Amygdala (tissue), 56 donors: ENCODE results near the gene OR6K6.

Source experiments
- DNase-seq, 56 donors: peaks; one replicate each; lab custom pipeline; 2025; lab: John Stamatoyannopoulos, UW

The OR6K6 gene

GRCh38 chr1:158754420-158754819, at the start of gene OR6K6:
OR6K6 (plus strand) TSS chr1:158754720; CDS start chr1:158754888, 168 bp downstream.
- DNase-seq, result no peak

DNA sequence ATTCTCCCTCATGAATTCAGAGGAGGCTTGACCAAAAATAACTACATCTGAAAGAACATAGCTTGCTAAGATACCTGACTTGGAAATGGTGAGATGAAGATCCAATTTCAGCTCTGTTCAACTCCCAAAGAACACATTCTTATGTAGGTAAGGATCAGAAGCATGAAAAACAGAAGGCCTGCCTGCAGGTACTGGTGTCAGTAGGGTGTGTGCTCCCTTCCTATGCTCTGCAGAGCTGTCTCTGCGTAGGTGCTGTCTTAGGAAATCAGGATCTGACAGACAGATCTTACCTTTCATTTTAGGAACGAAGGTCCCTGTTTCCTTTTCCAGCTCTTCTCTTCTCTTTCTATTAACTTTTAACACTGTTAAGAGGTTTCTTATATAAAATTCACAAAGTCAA, 48.4 kb upstream of the OR6K6 start:
- DNase-seq, result no peak

DNA sequence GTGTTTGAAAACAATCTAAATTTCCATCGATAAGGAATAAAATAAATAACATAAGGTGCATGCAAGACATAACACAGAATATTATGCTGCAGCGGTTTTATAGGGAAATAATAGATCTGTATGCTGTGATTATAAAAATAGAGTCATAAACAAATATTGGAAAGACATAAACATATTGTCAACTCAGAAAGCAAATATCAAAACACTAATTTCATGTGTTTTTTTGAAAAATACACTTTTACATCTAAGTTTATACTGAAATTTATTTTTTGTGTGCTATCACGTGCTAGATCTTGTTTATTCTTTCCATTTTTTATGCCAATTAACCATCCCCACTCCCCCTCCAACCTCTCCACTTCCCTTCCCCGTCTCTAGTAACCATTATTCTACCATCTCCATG, 43.4 kb upstream of the OR6K6 start:
- DNase-seq, result no peak

- DNase-seq, result no peak
Observed at GRCh38 chr1:158714754-158715153, 39.8 kb upstream of the OR6K6 start.

- no peak for DNase-seq
Observed at GRCh38 chr1:158716335-158716734, 38.2 kb upstream of the OR6K6 start.

- DNase-seq, result no peak
Observed at GRCh38 chr1:158717344-158717743, 37.2 kb upstream of the OR6K6 start.

GRCh38 chr1:158719664-158720063, 34.9 kb upstream of the OR6K6 start:
- DNase-seq, result no peak

DNA sequence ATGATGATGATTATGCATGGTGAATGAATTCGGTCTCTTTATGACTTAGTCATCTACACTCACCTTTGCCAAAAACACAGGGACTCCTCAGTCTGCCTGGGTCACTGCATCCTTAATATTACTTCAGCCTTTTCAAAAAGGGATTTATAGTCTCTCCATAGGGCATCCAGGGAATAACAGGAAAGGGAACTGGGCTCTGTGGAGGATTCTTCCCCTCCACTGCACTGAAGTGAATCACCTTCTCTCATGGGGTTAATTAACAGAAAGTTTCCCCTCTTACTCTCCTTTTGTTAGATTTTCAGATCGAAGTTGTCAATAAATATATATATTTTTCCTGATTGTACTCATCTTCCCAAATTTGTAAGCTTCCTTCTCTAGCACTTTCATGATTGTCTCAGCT, 33.9 kb upstream of the OR6K6 start, which contains the start of gene OR6K3:
Gene OR6K3 (minus strand): TSS at position 101 of the 400 bp plus-strand sequence. CDS start 2,605 bp downstream, outside the sequence.
- no peak for DNase-seq

DNA sequence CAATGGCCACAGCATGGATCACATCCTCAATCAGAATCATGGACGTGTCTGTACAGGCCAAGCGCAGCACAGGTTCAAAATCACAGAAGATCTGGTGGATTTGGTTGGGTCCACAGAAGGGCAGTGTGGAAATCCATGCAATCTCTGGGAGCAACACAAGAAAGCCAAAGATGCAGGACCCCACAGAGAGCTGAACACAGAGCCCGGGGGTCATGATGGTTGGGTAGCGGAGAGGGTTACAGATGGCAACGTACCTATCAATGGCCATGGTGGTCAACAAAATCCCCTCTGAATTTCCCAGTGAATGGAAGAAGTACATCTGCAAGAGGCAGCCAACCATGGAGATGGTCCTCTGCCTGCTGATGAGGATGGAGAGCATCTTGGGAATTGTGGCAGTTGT, 30.1 kb upstream of the OR6K6 start:
- no peak for DNase-seq

GRCh38 chr1:158728510-158729225, 25.9 kb upstream of the OR6K6 start:
- no peak for DNase-seq

DNA sequence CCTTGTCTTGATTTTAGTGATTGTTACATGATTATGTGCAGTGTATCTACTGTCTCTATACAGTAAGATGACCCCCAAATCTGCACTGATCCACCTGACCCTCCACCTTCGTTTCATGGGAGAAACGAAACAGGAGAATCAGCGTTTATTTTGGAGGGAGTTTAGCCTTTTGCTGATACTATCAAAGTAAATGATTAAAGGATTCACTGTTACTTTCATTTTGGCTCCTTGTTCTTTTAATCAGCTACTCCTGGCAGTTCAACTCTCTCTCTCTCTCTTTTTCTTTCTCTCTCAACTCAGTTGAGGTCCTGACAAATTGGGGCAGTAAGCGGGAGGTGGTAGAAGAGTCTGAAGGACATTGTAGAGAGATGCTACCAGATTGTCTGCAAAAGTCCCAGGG, 24.1 kb upstream of the OR6K6 start:
- DNase-seq, result no peak

GRCh38 chr1:158731707-158732106, 22.8 kb upstream of the OR6K6 start:
- DNase-seq, result no peak

- no peak for DNase-seq
Observed at GRCh38 chr1:158732524-158732923, 22.0 kb upstream of the OR6K6 start.

DNA sequence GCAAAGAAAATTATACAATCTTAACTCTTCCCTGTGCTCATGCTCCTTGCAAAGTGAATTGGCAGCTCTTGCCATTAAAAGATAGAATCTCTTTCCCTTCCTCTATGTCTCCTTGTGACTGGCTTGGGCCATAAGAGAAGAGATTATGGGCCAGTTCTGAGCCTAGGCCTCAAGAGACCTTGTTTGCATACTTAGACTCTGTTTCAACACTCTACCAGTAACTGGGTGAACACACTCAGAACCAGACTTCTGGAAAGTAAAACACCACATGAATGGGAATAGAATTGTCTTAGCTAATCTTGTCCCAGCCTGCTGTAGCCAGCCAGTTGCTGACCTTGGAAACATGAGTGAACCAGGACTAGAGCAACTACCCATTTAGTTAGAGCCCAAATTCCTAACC, 18.7 kb upstream of the OR6K6 start:
- DNase-seq, result no peak

DNA sequence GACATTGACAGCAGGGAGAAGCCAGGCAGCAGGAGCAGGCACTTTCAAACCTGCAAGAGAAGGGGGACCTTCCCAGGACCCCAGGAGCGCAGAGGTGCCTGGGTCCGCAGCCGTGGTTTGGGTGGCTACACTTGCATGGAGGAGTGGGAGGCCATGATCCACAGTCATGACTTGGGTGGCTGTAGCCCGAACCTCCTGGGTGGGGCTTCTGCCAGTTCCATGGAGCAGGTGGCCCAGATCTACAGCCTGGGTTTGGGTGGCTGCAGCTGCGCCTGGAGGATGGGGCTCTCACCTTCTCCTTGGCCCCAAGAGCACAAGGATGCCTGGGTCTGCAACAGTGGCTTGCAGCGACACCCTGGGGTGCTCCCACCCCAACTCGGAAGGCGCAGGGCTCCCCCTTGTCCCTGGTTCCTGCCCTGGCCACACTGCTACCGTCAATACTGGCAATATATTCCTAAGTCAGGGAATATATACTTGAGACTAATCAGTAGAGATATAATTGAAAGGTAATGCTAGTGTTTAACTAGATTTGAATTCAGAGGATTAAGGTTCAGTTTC, 2.3 kb upstream of the OR6K6 start:
- no peak for DNase-seq

- no peak for DNase-seq
Observed at GRCh38 chr1:158771950-158772866, 17.7 kb downstream of the OR6K6 start, which contains the start of gene OR6N1. OR6N1 (minus strand) TSS chr1:158772195; CDS start chr1:158766682, 5,513 bp downstream.

DNA sequence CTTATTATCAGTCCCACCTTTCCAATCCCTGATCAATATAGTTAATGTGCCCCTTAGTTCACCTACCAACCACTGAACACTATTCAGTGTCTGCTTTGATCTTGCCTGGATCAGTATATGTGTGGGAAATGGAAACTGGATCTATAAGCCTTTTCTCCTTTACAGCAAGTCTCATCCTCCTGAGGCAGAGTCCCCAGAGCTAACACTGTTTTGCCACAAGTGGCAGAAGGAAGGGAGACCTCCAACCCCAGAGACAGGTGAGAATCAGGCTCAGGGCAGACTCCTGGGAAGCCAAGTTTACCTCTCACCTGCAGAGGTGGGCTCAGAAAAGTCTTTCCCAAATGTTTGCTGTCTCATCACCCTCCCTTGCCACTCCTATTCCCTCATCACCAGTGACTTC, 26.6 kb downstream of the OR6K6 start, which contains the start of gene OR6N2:
Gene OR6N2 (minus strand): TSS at position 101 of the 400 bp plus-strand sequence. CDS start 3,569 bp downstream, outside the sequence.
- DNase-seq, result no peak

- DNase-seq, result no peak
Observed at GRCh38 chr1:158793604-158794003, 39.1 kb downstream of the OR6K6 start.

- no peak for DNase-seq
Observed at GRCh38 chr1:158794247-158794646, 39.7 kb downstream of the OR6K6 start.

GRCh38 chr1:158798531-158798930, 44.0 kb downstream of the OR6K6 start:
- no peak for DNase-seq

GRCh38 chr1:158799689-158800088, 45.2 kb downstream of the OR6K6 start:
- no peak for DNase-seq
